Measurements from ENCODE around the gene HLA-DPB1.

HLA-DPB1 gene

DNA sequence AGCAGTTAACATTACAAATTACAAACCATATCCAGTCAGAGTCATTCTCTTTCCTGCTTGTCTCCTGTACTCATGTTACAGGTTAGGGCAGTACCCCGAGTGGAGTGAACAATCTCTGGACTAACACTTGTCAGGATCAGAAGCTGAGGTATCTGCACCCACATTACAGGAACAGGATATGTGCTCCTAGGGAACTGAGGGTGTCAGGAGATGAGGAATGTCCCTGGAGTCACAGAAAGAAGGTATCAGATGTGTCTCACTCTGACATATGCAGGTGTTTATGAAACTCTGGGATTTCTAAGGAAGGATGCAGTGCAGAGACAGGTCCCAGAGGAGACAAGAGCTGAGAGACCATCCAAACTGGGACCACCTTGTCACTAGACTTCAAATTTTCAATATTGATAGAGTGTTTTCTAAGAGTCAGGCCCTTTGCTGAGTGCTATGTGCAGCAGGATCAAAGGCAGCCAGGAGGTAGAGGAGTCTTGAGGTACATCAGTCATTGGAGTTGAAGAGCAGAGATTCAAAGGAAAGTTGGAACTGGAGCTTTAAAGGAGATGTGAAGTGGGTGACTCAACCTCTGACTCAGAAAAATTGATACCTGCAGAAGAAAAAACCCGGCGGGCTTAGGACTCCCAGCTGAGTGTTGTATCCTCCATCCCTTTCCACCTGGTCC lies 12.6 kb downstream of the HLA-DPB1 start:
- TF ChIP-seq TCF12 (IDR thresholded peaks at IDR 0.05; ENCODE audit: low read depth): no peak
- TF ChIP-seq, protein P1, sequence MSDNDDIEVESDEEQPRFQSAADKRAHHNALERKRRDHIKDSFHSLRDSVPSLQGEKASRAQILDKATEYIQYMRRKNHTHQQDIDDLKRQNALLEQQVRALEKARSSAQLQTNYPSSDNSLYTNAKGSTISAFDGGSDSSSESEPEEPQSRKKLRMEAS (IDR thresholded peaks at IDR 0.05): no peak
- TF ChIP-seq, protein P2, sequence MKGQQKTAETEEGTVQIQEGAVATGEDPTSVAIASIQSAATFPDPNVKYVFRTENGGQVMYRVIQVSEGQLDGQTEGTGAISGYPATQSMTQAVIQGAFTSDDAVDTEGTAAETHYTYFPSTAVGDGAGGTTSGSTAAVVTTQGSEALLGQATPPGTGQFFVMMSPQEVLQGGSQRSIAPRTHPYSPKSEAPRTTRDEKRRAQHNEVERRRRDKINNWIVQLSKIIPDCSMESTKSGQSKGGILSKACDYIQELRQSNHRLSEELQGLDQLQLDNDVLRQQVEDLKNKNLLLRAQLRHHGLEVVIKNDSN (IDR thresholded peaks at IDR 0.05): no peak
- no peak for TF ChIP-seq TEAD4 (IDR thresholded peaks at IDR 0.05)
- TF ChIP-seq EP300 (IDR thresholded peaks at IDR 0.05; ENCODE audit: borderline replicate concordance): no peak
- TF ChIP-seq CREB1 (IDR thresholded peaks at IDR 0.05; ENCODE audit: low read depth): no peak

DNA sequence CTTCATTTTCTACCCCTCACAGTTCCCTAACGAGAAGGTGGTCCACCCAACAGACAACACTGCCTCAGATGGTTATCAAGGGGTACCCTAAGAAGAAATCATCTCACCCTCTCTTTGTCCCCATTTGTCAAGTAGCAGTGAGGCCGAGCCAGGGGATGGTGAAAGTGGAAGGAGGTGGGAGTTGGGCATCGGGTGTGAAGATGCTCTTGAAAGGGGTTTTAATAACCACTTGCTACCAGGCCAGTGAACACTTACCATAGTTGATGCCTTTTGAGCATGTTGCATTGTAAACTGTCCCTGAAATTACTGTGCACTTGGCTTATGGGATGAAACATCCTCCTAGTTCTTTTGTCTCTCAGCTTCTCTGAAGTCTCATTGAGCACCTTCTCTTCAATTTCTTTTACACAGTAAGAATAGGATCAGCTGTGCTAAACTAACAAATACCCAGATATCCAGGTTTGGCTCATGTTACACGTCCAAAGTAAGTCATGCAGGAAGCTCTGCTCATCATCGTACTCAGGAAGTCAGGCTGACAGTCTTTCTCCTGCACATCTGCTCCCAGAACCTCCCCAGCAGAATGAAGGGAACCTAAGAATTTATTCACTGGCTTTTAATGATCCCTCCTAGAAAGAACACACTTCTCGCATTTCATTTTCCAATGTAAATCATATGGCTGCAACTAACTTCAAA lies 13.3 kb downstream of the HLA-DPB1 start:
- no peak for TF ChIP-seq ZBTB7A (IDR thresholded peaks at IDR 0.05; ENCODE audit: low read depth)
- no peak for TF ChIP-seq TEAD4 (IDR thresholded peaks at IDR 0.05)
- no peak for TF ChIP-seq CEBPB (IDR thresholded peaks at IDR 0.05)
- no peak for TF ChIP-seq CREB1 (IDR thresholded peaks at IDR 0.05; ENCODE audit: low read depth)
- TF ChIP-seq TAF1 (IDR thresholded peaks at IDR 0.05; ENCODE audit: low read depth): no peak
- no peak for TF ChIP-seq EGR1 (IDR thresholded peaks at IDR 0.05)
- TF ChIP-seq EP300 (IDR thresholded peaks at IDR 0.05; ENCODE audit: borderline replicate concordance): no peak
- TF ChIP-seq, protein P3, sequence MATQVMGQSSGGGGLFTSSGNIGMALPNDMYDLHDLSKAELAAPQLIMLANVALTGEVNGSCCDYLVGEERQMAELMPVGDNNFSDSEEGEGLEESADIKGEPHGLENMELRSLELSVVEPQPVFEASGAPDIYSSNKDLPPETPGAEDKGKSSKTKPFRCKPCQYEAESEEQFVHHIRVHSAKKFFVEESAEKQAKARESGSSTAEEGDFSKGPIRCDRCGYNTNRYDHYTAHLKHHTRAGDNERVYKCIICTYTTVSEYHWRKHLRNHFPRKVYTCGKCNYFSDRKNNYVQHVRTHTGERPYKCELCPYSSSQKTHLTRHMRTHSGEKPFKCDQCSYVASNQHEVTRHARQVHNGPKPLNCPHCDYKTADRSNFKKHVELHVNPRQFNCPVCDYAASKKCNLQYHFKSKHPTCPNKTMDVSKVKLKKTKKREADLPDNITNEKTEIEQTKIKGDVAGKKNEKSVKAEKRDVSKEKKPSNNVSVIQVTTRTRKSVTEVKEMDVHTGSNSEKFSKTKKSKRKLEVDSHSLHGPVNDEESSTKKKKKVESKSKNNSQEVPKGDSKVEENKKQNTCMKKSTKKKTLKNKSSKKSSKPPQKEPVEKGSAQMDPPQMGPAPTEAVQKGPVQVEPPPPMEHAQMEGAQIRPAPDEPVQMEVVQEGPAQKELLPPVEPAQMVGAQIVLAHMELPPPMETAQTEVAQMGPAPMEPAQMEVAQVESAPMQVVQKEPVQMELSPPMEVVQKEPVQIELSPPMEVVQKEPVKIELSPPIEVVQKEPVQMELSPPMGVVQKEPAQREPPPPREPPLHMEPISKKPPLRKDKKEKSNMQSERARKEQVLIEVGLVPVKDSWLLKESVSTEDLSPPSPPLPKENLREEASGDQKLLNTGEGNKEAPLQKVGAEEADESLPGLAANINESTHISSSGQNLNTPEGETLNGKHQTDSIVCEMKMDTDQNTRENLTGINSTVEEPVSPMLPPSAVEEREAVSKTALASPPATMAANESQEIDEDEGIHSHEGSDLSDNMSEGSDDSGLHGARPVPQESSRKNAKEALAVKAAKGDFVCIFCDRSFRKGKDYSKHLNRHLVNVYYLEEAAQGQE (IDR thresholded peaks at IDR 0.05; ENCODE audit: low read depth): no peak
- TF ChIP-seq, protein P2 (IDR thresholded peaks at IDR 0.05): no peak
- TF ChIP-seq TCF12 (IDR thresholded peaks at IDR 0.05; ENCODE audit: low read depth): no peak
- TF ChIP-seq YY1 (IDR thresholded peaks at IDR 0.05; ENCODE audit: low read depth): no peak
- TF ChIP-seq, protein P1 (IDR thresholded peaks at IDR 0.05): no peak
- TF ChIP-seq FOXM1 (IDR thresholded peaks at IDR 0.05; ENCODE audit: borderline replicate concordance, low read depth): no peak
- no peak for TF ChIP-seq NFIC (IDR thresholded peaks at IDR 0.05)
- no peak for TF ChIP-seq RAD21 (IDR thresholded peaks at IDR 0.05; ENCODE audit: low read depth)

DNA sequence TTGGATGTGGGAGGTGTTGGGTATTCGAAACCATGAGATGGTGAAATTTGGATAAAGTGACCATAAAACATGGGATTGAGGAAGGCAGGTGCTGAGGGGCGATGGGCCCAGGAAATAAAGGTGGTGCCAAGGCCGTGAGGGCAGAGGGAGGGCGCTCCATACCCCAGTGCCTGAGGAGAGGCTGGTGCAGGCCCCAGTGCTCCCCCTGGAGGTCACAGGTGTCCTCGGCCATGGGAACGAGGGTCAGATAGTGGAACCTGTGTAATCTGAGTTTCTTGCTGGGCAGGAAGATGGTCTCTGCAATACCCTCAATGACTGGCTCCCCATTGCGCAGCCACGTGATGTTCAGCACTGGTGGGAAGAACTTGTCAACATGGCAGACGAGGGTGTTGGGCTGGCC lies 16.2 kb downstream of the HLA-DPB1 start:
- TF ChIP-seq ZBTB7A (IDR thresholded peaks at IDR 0.05; ENCODE audit: low read depth) (no peak), RAD21 (IDR thresholded peaks at IDR 0.05; ENCODE audit: low read depth) (peak; percentile 36; the same call in 1 of the 2 replicates)

DNA sequence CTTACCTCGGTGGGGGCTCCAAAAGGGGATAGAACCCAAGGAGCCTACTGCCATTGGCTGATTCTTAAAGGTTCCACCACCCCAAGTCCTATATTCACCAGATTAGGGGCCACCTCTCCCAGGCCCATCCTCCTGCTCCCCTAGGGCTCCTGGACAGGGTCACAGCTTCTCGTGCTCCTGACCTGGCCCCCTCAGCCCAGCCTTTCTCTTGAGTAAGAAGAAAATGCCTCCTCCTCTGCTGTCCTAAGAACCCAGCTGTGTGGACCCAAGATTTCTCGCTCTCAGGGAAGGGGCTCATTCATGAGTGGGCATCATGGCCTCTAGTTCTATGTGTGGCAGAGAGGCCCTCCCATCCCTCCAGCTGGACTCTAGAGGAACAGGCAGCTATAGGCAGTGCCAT lies 16.6 kb downstream of the HLA-DPB1 start:
- TF ChIP-seq NFIC (IDR thresholded peaks at IDR 0.05) (no peak), TCF12 (IDR thresholded peaks at IDR 0.05; ENCODE audit: low read depth) (no peak)

DNA sequence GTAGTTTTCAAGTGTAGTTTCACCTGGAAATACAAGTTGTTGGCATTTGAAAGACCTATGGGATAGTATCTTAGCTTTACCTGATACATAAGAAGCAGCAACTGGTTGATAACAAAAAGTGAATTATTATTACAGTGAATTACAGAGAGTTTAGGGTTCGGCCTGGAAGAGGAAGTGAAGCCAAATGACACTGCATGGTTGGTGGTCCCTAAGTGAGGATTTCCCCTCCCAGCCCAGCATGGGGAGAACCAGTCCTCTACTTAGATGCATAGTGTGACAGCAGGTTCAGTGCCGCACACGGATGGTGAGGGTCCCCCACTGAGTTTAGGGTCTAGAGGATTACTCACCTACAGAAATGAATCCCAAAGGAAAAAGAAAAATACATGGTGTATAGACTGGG lies 18.1 kb downstream of the HLA-DPB1 start:
- TF ChIP-seq, protein P3 (IDR thresholded peaks at IDR 0.05; ENCODE audit: low read depth): no peak
- no peak for TF ChIP-seq EP300 (IDR thresholded peaks at IDR 0.05; ENCODE audit: borderline replicate concordance)
- TF ChIP-seq TEAD4 (IDR thresholded peaks at IDR 0.05): no peak
- TF ChIP-seq CREB1 (IDR thresholded peaks at IDR 0.05; ENCODE audit: low read depth): no peak
- no peak for TF ChIP-seq YY1 (IDR thresholded peaks at IDR 0.05; ENCODE audit: low read depth)
- TF ChIP-seq, protein P2 (IDR thresholded peaks at IDR 0.05): no peak
- no peak for TF ChIP-seq ZBTB7A (IDR thresholded peaks at IDR 0.05; ENCODE audit: low read depth)
- no peak for TF ChIP-seq RAD21 (IDR thresholded peaks at IDR 0.05; ENCODE audit: low read depth)

DNA sequence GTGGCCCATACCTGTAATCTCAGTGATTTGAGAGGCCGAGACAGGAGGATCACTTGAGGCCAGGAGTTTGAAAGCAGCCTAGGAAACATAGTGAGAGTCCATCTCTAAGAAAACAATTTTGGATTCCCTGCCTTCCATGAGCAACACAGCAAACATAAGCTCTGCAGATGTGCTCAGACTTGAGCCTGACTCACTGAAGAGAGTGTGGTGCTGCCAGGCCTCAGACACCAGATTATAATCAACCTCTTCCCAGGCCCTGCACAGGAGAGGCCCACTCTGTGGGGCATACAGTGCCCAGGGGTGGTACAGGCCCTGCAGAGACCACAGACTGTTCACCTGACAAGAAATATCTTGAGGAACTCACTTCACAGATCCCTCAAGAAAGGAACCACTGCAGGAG lies 19.9 kb downstream of the HLA-DPB1 start:
- TF ChIP-seq EGR1 (IDR thresholded peaks at IDR 0.05) (no peak), EP300 (IDR thresholded peaks at IDR 0.05; ENCODE audit: borderline replicate concordance) (no peak), CEBPB (IDR thresholded peaks at IDR 0.05) (no peak), CREB1 (IDR thresholded peaks at IDR 0.05; ENCODE audit: low read depth) (no peak), FOXM1 (IDR thresholded peaks at IDR 0.05; ENCODE audit: borderline replicate concordance, low read depth) (no peak), ZBTB7A (IDR thresholded peaks at IDR 0.05; ENCODE audit: low read depth) (no peak), TCF12 (IDR thresholded peaks at IDR 0.05; ENCODE audit: low read depth) (no peak), TEAD4 (IDR thresholded peaks at IDR 0.05) (no peak)
- TF ChIP-seq, protein P3 (IDR thresholded peaks at IDR 0.05; ENCODE audit: low read depth): no peak
- TF ChIP-seq, protein P2 (IDR thresholded peaks at IDR 0.05): no peak
